HEK293 (cell line): ENCODE measurements around the gene IL16.

ENCODE experiments used
- CTCF ChIA-PET: fragments of 350-600 bp; formaldehyde crosslinking; extraction: SDS; loops from one replicate; lab custom pipeline; 2021; ENCODE audit warnings: antibody characterized with exemption; lab: Yijun Ruan, JAX
- POLR2A ChIA-PET: fragments of 300-600 bp; formaldehyde crosslinking; extraction: SDS; loops from one replicate; lab custom pipeline; 2020; ENCODE audit warnings: antibody characterized with exemption, inconsistent platforms; lab: Yijun Ruan, JAX
- H3K27ac ChIP-seq: fragments of 200-500 bp; sonication (Bioruptor generic); 2 replicates; pipeline ENCODE4 v1.5.1; 2014; ENCODE audit warnings: low read depth, low read length, control low read depth, inconsistent platforms; ENCODE audit errors: extremely low read depth
- H3K36me3 ChIP-seq, 2 experiments: fragments of 200-500 bp in 1 of 2; sonication (Bioruptor generic) in 1 of 2; 1 replicate in 1 of 2; 2 replicates in 1 of 2; pipeline ENCODE4 v1.5.1; 2014 to 2017; ENCODE audit warnings: inconsistent platforms in 2 of 2, low read length in 2 of 2; ENCODE audit not compliant: control insufficient read depth in 2 of 2, insufficient read depth in 1 of 2
- H3K4me1 ChIP-seq: fragments of 200-500 bp; sonication (Bioruptor generic); 2 replicates; pipeline ENCODE4 v1.5.1; 2014; ENCODE audit warnings: mild to moderate bottlenecking, low read length, inconsistent platforms; ENCODE audit not compliant: control insufficient read depth, insufficient read depth
- H3K4me3 ChIP-seq: 2 replicates; pipeline ENCODE4 v1.5.1; 2011; ENCODE audit warnings: low read depth, mild to moderate bottlenecking, control low read depth, low read length, moderate library complexity
- H3K9me3 ChIP-seq: fragments of 200-500 bp; sonication (Bioruptor generic); 2 replicates; pipeline ENCODE4 v1.5.1; 2014; ENCODE audit warnings: low read depth, low read length, inconsistent platforms; ENCODE audit not compliant: control insufficient read depth, insufficient read depth
- HOXD13 ChIP-seq: sonication (generic); formaldehyde crosslinking; IDR thresholded peaks from 2 replicates; pipeline ENCODE4 v1.8.0; 2022; ENCODE audit warnings: missing genetic modification reagents, borderline replicate concordance
- ZNF335 ChIP-seq: fragments of 450-650 bp; formaldehyde crosslinking; conservative IDR thresholded peaks from 2 replicates; pipeline ENCODE4 v1.5.1; 2016; ENCODE audit warnings: missing biosample characterization, missing genetic modification characterization
- ZNF426 ChIP-seq: fragments of 450-650 bp; formaldehyde crosslinking; IDR thresholded peaks from 2 replicates; pipeline ENCODE4 v1.5.1; 2017; ENCODE audit warnings: missing biosample characterization, missing genetic modification characterization, mild to moderate bottlenecking, inconsistent platforms, moderate library complexity
- ZNF549 ChIP-seq: fragments of 450-650 bp; IDR thresholded peaks from 2 replicates; pipeline ENCODE4 v1.5.1; 2018; ENCODE audit warnings: missing biosample characterization, missing genetic modification characterization, mild to moderate bottlenecking, inconsistent platforms, moderate library complexity
- ZNF555 ChIP-seq: fragments of 450-650 bp; formaldehyde crosslinking; conservative IDR thresholded peaks from 2 replicates; pipeline ENCODE4 v1.5.1; 2017; ENCODE audit warnings: missing biosample characterization, mild to moderate bottlenecking, missing genetic modification characterization, inconsistent platforms
- ZNF623 ChIP-seq: fragments of 450-650 bp; formaldehyde crosslinking; IDR thresholded peaks from 2 replicates; pipeline ENCODE4 v1.5.1; 2016; ENCODE audit warnings: missing biosample characterization, missing genetic modification characterization
- ZNF626 ChIP-seq: fragments of 450-650 bp; sonication (Bioruptor Pico); formaldehyde crosslinking; IDR thresholded peaks from 2 replicates; pipeline ENCODE4 v1.5.1; 2018; ENCODE audit warnings: missing biosample characterization, missing genetic modification characterization, inconsistent platforms
- ZNF785 ChIP-seq: fragments of 450-650 bp; formaldehyde crosslinking; IDR thresholded peaks from 2 replicates; pipeline ENCODE4 v1.5.1; 2016; ENCODE audit warnings: missing biosample characterization, missing genetic modification characterization
- ZNF843 ChIP-seq: fragments of 450-650 bp; formaldehyde crosslinking; IDR thresholded peaks from 2 replicates; pipeline ENCODE4 v1.5.1; 2016; ENCODE audit warnings: missing biosample characterization, missing genetic modification characterization
- ZSCAN30 ChIP-seq: fragments of 450-650 bp; IDR thresholded peaks from 2 replicates; pipeline ENCODE4 v1.5.1; 2018; ENCODE audit warnings: missing biosample characterization, mild to moderate bottlenecking, missing genetic modification characterization, moderate library complexity
- TF ChIP-seq, protein P1 (sequence below): fragments of 450-650 bp; IDR thresholded peaks from 2 replicates; pipeline ENCODE4 v1.5.1; 2018; ENCODE audit warnings: missing biosample characterization, missing genetic modification characterization
- TF ChIP-seq, protein P2 (sequence below): fragments of 450-650 bp; formaldehyde crosslinking; IDR thresholded peaks from 2 replicates; pipeline ENCODE4 v1.5.1; 2016; ENCODE audit warnings: missing biosample characterization, missing genetic modification characterization
- TF ChIP-seq, protein P3 (sequence below): fragments of 450-650 bp; formaldehyde crosslinking; IDR thresholded peaks from 2 replicates; pipeline ENCODE4 v1.5.1; 2016; ENCODE audit warnings: missing biosample characterization, missing genetic modification characterization
- TF ChIP-seq, protein P4 (sequence below): fragments of 450-650 bp; IDR thresholded peaks from 2 replicates; pipeline ENCODE4 v1.5.1; 2018; ENCODE audit warnings: missing biosample characterization, mild to moderate bottlenecking, missing genetic modification characterization

The IL16 gene

DNA sequence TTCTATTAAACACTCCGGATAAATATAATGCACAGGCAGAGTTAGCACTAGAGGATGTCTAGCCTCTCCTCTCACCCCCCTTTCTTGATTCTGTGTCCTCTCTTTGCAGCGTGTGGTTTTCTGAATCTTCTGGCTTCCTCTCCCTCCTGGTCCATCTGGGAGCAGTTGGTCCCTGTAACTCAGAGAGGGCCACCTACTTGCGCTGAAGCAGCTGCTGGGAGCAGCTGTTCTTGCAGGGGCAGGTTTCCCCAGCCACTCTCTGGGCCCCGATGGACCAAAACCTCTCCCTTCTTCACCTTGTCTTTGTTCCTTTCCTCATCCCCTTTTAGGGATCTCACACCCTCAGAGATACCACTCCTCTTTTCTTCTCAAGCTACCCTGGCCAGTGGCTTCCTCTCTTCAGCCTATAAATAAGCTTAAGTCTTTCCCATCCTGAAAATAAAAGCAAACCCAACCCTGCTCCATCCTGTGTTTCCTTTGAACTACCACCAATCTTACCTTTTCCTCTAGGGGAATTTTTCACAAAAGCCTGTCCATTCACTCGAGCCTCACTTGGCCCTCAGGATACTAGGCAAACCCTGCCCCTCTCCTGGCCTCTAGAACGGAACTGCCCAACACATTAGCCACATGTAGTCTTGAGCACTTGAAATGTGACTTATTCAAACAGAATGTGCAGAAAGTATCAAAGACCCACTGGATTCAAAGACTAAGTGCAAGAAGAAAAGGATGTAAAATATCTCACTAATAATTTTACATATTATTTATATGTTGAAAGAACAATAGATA is 67.6 kb downstream of the IL16 start:
- Histone ChIP-seq H3K4me3 (no peak overlapping the region), H3K4me1 (no peaks in the 10 kb centered on the region), H3K27ac (no peak overlapping the region), H3K36me3 (no peaks in the 10 kb centered on the region), H3K9me3 (no peaks in the 10 kb centered on the region)
- POLR2A ChIA-PET: no interaction called here
- CTCF ChIA-PET: interaction anchor here (0.6 to 13.7 kb wide), 12 partner anchors 10 to 376 kb away, joined by 3 to 530 read pairs (median 18); no protein-coding TSS in a partner anchor
- no peak for TF ChIP-seq ZNF623 (tag by site-specific recombination)
- TF ChIP-seq ZNF785 (tag by site-specific recombination): no peak

DNA sequence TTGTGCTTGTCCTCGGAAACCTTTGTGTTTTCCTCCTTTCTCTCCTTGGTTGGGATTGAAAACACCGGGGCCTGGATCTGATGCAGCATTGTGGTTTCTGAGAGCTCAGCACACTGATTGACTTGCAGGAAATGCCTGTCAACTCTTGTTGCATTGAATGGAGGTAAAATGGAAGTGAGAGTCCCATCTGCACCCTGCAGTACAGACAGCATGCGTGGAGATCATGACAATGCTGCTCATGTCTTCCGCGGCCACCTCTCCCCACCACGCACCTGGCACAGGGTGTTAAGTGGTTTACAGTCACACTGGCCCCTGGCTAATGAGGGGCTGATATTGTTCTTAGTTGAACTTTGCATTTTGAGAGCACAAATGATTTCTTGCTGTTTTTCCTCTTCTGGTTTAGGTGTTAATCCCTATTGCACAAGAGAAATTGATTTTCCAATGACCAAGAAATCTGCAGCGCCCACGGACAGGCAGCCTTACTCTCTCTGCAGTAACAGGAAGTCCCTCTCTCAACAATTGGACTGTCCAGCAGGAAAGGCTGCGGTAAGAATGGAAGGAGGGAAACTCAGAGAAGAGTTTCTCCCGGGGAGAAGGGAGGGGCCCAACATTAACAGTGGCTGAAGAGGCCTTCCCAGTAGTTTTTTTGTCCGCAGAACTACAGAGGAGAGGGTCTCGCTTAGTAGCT is 68.7 kb downstream of the IL16 start:
- H3K27ac ChIP-seq: no peak overlapping the region
- no peaks in the 10 kb centered on the region for H3K9me3 ChIP-seq
- H3K4me3 ChIP-seq: no peak overlapping the region
- H3K4me1 ChIP-seq: no peaks in the 10 kb centered on the region
- POLR2A ChIA-PET: interaction anchor here (0.7 to 1.8 kb wide), 6 partner anchors 46 to 288 kb away, joined by 3 to 9 read pairs (median 4); partner anchors contain the start of gene TLNRD1
- CTCF ChIA-PET: interaction anchor here (0.5 to 13.7 kb wide), 120 partner anchors 9 to 1009 kb away, joined by 3 to 530 read pairs (median 7); partner anchors contain the start of genes CEMIP, CFAP161, TLNRD1 and TMC3
- no peaks in the 10 kb centered on the region for H3K36me3 ChIP-seq
- TF ChIP-seq, protein P1, sequence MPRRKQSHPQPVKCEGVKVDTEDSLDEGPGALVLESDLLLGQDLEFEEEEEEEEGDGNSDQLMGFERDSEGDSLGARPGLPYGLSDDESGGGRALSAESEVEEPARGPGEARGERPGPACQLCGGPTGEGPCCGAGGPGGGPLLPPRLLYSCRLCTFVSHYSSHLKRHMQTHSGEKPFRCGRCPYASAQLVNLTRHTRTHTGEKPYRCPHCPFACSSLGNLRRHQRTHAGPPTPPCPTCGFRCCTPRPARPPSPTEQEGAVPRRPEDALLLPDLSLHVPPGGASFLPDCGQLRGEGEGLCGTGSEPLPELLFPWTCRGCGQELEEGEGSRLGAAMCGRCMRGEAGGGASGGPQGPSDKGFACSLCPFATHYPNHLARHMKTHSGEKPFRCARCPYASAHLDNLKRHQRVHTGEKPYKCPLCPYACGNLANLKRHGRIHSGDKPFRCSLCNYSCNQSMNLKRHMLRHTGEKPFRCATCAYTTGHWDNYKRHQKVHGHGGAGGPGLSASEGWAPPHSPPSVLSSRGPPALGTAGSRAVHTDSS (tag by site-specific recombination): no peak
- TF ChIP-seq ZNF335 (tag by site-specific recombination): no peak
- TF ChIP-seq, protein P2, sequence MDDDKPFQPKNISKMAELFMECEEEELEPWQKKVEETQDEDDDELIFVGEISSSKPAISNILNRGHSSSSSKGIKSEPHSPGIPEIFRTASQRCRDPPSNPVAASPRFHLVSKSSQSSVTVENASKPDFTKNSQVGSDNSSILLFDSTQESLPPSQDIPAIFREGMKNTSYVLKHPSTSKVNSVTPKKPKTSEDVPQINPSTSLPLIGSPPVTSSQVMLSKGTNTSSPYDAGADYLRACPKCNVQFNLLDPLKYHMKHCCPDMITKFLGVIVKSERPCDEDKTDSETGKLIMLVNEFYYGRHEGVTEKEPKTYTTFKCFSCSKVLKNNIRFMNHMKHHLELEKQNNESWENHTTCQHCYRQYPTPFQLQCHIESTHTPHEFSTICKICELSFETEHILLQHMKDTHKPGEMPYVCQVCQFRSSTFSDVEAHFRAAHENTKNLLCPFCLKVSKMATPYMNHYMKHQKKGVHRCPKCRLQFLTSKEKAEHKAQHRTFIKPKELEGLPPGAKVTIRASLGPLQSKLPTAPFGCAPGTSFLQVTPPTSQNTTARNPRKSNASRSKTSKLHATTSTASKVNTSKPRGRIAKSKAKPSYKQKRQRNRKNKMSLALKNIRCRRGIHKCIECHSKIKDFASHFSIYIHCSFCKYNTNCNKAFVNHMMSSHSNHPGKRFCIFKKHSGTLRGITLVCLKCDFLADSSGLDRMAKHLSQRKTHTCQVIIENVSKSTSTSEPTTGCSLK (tag by site-specific recombination): no peak
- TF ChIP-seq ZSCAN30 (tag by site-specific recombination): no peak
- TF ChIP-seq HOXD13: no peak
- TF ChIP-seq ZNF555 (tag by site-specific recombination): no peak
- no peak for TF ChIP-seq ZNF843
- TF ChIP-seq ZNF549 (tag by site-specific recombination): no peak
- TF ChIP-seq, protein P3, sequence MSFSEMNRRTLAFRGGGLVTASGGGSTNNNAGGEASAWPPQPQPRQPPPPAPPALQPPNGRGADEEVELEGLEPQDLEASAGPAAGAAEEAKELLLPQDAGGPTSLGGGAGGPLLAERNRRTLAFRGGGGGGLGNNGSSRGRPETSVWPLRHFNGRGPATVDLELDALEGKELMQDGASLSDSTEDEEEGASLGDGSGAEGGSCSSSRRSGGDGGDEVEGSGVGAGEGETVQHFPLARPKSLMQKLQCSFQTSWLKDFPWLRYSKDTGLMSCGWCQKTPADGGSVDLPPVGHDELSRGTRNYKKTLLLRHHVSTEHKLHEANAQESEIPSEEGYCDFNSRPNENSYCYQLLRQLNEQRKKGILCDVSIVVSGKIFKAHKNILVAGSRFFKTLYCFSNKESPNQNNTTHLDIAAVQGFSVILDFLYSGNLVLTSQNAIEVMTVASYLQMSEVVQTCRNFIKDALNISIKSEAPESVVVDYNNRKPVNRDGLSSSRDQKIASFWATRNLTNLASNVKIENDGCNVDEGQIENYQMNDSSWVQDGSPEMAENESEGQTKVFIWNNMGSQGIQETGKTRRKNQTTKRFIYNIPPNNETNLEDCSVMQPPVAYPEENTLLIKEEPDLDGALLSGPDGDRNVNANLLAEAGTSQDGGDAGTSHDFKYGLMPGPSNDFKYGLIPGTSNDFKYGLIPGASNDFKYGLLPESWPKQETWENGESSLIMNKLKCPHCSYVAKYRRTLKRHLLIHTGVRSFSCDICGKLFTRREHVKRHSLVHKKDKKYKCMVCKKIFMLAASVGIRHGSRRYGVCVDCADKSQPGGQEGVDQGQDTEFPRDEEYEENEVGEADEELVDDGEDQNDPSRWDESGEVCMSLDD (tag by site-specific recombination): no peak
- TF ChIP-seq ZNF626: no peak
- TF ChIP-seq ZNF426: no peak
- TF ChIP-seq, protein P4, sequence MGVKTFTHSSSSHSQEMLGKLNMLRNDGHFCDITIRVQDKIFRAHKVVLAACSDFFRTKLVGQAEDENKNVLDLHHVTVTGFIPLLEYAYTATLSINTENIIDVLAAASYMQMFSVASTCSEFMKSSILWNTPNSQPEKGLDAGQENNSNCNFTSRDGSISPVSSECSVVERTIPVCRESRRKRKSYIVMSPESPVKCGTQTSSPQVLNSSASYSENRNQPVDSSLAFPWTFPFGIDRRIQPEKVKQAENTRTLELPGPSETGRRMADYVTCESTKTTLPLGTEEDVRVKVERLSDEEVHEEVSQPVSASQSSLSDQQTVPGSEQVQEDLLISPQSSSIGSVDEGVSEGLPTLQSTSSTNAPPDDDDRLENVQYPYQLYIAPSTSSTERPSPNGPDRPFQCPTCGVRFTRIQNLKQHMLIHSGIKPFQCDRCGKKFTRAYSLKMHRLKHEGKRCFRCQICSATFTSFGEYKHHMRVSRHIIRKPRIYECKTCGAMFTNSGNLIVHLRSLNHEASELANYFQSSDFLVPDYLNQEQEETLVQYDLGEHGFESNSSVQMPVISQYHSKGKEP (tag by site-specific recombination): no peak
